ENCODE measurements around the gene ST6GALNAC3.

Gene ST6GALNAC3

DNA sequence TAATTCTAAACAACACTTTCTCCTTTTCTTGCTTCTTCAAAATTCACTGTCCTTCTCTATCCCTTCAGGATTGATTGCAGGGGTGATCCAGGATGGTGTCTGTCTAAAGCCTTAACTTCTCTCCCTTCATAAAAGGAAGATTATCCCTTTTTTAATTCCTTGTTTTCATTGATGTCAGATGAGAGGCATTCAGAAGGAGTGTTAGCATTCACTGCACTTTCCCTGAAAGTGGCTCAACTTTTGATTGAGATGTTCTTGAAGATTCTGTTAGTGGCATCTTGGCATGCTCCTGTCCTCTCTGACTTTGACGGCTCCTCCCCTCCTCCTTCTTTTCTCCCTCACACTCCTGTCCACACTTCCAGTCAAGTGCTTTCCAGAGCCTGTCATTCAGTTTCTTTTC lies 71.6 kb downstream of the ST6GALNAC3 start:
- no peak for DNase-seq

DNA sequence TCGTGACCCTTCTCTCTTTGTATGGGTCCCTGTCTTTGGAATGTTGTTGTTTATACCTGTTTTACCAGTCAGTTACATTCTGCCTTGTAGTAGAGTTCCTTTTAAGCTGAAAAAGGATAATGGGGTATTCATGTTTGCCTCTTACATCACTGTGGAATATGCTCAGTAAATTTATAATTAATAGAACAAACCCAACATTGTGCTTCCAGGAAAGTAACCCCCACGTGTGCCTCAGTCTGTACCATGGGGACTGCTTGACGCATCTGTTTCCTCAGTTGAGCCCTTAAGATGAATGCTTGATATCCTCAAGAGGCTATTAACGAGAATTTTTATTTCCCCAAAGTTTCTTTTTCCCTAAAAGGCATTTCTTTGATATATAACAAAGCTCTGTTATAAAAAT lies 73.4 kb downstream of the ST6GALNAC3 start:
- no peak for DNase-seq

- no peak for DNase-seq
These were observed 73.9 kb downstream of the ST6GALNAC3 start for GRCh38 chr1:76148460-76148859.

DNA sequence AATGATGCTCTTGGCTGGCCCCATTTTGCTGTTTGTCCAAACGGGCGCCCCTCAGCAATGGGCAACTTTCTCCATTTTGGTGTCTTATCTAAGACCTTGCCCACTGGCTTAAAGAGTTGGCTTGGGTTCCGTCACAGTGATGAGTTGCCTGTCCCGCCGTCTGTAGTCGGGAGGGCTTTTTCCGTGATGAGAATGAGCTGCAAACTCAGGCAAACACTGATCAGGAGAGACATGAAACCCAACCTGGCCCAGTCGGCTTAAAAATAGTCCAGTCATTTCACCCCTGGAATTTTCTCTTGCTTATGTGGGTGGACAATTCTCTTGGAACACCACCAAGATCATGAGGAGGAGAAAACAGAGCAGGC lies 79.3 kb downstream of the ST6GALNAC3 start:
- DNase-seq, result no peak

- peak; percentile 77 for DNase-seq
These were observed 79.8 kb downstream of the ST6GALNAC3 start for GRCh38 chr1:76154206-76154956.

GRCh38 chr1:76156987-76157386 lies 82.4 kb downstream of the ST6GALNAC3 start:
- DNase-seq, result no peak

GRCh38 chr1:76158126-76158525 lies 83.6 kb downstream of the ST6GALNAC3 start:
- DNase-seq, result no peak

DNA sequence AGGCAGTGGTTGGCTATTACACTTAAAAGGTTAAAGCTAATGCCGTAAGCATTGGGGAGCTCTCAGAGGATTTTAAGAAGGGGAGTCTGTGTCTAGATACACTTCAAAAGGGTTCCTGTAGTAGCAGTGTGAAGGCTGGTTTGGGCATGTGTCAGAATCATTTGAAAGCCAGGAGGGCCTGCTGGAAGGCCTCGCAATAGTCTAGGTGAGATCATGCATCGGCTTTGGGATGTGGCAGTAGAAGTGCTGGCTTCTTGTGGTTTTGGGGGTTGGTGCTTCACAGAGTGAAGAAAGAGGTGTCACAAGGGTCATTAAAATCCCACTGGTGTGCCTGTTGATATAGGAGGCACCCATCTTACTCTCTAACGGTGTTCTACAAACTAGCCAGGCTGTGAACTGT lies 85.7 kb downstream of the ST6GALNAC3 start:
- DNase-seq, result no peak

DNA sequence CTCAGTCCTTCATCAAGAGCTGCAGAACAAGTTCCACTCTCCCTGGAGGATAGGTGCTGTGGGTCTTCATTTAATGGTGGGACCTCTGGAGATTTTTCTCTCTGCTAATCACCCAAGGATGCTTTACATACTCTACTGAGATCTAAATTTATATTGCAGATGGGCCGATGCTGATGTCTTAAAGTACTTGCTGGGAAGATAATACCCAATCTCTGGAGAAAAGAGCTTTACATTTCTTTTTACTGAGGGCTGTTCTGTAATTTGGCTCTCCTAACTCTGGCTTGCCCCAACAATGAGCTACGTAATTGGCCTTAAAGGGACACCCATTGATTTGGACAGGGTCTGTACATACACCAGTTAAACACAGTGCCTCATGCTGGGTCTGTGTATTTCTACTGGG lies 86.9 kb downstream of the ST6GALNAC3 start:
- no peak for DNase-seq

- no peak for DNase-seq
These were observed 87.7 kb downstream of the ST6GALNAC3 start for GRCh38 chr1:76162254-76162653.

GRCh38 chr1:76164165-76164564 lies 89.6 kb downstream of the ST6GALNAC3 start:
- DNase-seq, result no peak

GRCh38 chr1:76170084-76170483 lies 95.5 kb downstream of the ST6GALNAC3 start:
- no peak for DNase-seq

- DNase-seq, result no peak
These were observed 96.0 kb downstream of the ST6GALNAC3 start for GRCh38 chr1:76170513-76170912.

- DNase-seq, result no peak
These were observed 101.5 kb downstream of the ST6GALNAC3 start for GRCh38 chr1:76176000-76176399.

DNA sequence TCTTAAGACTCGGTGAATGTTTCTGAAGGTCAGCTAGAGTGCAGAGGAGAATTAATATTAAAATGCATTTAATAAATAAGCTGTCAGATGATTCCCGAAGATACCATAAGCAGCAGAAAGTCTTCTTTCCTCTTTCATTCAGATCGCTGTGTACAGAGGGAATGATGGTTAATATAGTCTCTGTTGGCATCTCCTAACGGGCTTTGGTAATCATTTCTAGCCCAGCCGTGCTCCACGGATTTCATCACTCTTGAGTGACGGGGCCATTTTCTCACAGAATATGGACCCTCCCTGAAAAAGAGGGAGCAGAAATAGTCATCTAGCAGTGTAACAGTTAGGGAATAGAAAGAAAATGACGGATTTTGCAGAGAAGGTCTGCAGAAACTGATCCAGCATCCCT lies 103.1 kb downstream of the ST6GALNAC3 start:
- DNase-seq, result no peak

DNA sequence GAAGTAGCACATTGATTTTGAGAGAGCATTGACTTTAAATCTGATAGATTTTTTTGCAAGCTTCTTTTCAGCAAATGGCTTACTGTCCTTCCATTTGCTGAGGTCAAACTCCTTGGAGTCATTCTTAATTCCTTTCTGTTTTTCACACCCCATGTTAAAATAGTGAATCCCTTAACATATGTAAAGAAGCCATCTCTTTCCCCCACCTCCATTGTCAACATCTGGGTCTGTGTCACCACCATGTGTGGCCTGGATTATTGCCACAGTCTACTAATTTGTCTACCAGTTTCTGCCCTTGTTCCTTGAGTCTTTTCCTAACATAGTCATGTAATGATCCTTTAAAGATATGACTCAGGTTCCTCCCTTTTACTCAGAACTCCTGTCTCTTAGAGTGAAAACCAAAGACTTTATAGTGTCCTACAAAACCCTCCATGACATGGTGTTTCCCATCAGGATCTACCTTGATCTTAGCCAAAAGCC lies 104.7 kb downstream of the ST6GALNAC3 start:
- no peak for DNase-seq

DNA sequence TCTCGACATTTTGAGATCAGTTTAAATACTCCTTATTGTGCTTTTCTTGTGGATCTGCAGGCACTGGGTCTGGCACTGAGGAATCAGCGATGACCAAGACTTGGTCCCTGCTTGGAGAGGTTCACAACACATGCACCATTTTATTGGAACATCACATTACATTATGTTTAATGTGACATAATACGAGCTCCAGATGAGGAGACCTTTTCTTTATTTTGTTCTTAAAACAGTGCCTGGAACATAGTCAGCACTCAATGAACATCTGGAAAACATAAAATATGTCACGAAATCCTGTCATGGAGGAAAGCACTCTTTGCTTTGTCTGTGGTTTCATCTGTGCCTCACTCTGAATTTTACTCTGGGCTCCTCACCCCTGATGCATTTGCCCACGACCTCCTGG lies 110.7 kb downstream of the ST6GALNAC3 start:
- no peak for DNase-seq

GRCh38 chr1:76186554-76187170 lies 112.1 kb downstream of the ST6GALNAC3 start:
- no peak for DNase-seq

GRCh38 chr1:76187436-76187835 lies 112.9 kb downstream of the ST6GALNAC3 start:
- no peak for DNase-seq

DNA sequence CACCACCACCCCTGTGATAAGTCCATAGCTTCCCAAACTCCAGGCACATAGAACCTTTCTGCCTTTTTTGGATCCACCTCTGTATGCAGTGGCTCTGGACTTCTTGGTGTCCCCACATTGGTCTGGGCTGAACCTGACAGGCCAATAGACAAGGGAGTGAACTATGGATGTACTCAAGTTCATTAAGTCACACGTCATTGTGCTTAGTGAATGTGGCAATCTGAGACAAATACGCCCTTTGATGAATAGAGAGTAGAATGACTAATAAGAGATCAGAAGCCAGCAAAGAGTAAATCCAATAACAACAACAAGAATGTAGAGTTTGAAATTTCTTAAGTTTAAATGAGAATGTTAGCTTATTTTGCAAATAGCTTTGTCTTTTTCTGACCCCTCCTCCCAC lies 114.8 kb downstream of the ST6GALNAC3 start:
- no peak for DNase-seq

DNA sequence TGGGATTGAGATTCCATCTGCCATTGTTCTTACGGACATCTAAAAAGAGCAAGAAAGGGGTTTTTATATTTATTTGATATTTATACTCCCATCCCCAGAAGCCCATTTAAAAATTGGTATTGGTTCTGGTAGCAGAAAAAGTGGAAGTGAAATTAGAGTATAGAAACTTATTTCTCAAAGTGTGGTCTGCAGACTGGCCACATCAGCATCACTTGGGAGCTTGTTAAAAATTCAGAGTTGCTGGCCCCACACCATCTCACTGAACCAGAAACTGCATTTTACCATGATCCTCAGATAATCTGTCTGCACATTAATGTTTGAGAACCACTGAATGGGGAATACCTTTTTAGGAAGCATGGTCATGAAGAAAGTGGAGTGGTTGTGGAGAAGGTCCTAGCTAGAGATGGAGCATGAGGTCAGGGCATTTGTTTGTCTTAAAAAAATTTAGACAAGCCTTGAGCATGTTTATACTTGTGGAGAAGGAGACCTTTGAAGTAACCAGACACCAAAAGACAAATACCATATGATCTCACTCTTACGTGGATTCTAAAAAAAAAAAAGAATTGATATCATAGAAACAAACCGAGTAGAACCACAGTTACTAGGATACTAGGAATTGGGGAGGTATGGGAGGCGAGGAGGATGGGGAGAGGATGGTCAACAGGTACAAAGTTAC lies 116.3 kb downstream of the ST6GALNAC3 start:
- DNase-seq, result no peak

DNA sequence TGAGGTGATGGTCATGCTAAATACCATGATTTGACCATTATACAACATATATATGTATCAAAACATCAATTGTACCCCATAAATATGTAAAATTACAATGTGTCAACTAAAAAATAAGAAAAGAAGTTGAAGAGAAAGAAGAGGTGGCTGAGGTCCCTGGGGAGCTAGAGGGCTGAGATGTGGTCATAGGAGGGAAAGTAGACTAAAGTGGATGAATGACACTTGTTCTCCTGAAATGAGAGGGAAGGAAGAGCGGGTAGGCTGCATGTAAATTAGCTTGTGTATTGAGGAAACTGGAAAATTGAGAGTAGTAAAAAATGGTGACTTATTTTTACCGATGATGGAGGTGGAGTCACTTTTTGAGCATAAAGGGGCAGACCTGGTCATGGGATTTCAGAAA lies 117.0 kb downstream of the ST6GALNAC3 start:
- no peak for DNase-seq

- DNase-seq, result no peak
These were observed 123.9 kb downstream of the ST6GALNAC3 start for GRCh38 chr1:76198452-76198851.

- DNase-seq, result no peak
These were observed 128.1 kb downstream of the ST6GALNAC3 start for GRCh38 chr1:76202670-76203069.
